22Rv1 (cell line): ENCODE results near the gene NF1.
"Not testable (repeated sequence)": the region's sequence is repeated elsewhere in the genome, so short reads cannot be mapped to it uniquely, and the experiment has no call there.

ENCODE experiments used
- H3K27ac ChIP-seq: fragments of 450-650 bp; 2 replicates; pipeline ENCODE4 v1.5.1; 2017
- CTCF ChIP-seq: fragments of 450-650 bp; IDR thresholded peaks from 2 replicates; pipeline ENCODE4 v1.5.1; 2017; ENCODE audit warnings: mild to moderate bottlenecking
- ZFX ChIP-seq: fragments of 450-650 bp; IDR thresholded peaks from 2 replicates; pipeline ENCODE4 v1.6.1; 2017; ENCODE audit warnings: antibody characterized with exemption, borderline replicate concordance

The NF1 gene

GRCh38 chr17:31329221-31329620, 234.4 kb downstream of the NF1 start:
- no peak overlapping the region for H3K27ac ChIP-seq
- TF ChIP-seq ZFX (no peak), CTCF (no peak)

- no peak overlapping the region for H3K27ac ChIP-seq
- TF ChIP-seq CTCF, result no peak
- no peak for TF ChIP-seq ZFX
These were observed 245.3 kb downstream of the NF1 start for GRCh38 chr17:31339906-31340661.

- not testable (repeated sequence) for H3K27ac ChIP-seq
These were observed 250.5 kb downstream of the NF1 start for GRCh38 chr17:31345191-31345747.

- no peak for TF ChIP-seq CTCF
- no peak for TF ChIP-seq ZFX
- H3K27ac ChIP-seq, result no peak overlapping the region
These were observed 254.7 kb downstream of the NF1 start for GRCh38 chr17:31349454-31349853.

- TF ChIP-seq CTCF (no peak), ZFX (no peak)
- 0 out of 2 replicates have a peak overlapping the region, but pooled peaks have one; percentile 10 for H3K27ac ChIP-seq
These were observed 261.2 kb downstream of the NF1 start for GRCh38 chr17:31355935-31356334.

GRCh38 chr17:31357091-31357490, 262.3 kb downstream of the NF1 start:
- TF ChIP-seq CTCF, result no peak
- no peak for TF ChIP-seq ZFX

GRCh38 chr17:31357839-31358394, 263.1 kb downstream of the NF1 start:
- no peak for TF ChIP-seq CTCF
- no peak for TF ChIP-seq ZFX
- H3K27ac ChIP-seq, result no peak overlapping the region

More at GRCh38 chr17:31357091-31357490, 262.3 kb downstream of the NF1 start:
- H3K27ac ChIP-seq, result no peak overlapping the region
